HEK293T (cell line): ENCODE data around the gene COG8.

ENCODE experiments used
- CTCF ChIA-PET: fragments of 350-600 bp; formaldehyde crosslinking; extraction: SDS; loops from one replicate; lab custom pipeline; 2021; ENCODE audit warnings: antibody characterized with exemption, inconsistent platforms; lab: Yijun Ruan, JAX
- POLR2A ChIA-PET: fragments of 350-600 bp; formaldehyde crosslinking; extraction: SDS; loops from one replicate; lab custom pipeline; 2020; ENCODE audit warnings: antibody characterized with exemption, inconsistent platforms; lab: Yijun Ruan, JAX
- DNase-seq: peaks from one replicate; pipeline ENCODE4 v3.0.0; 2012; ENCODE audit warnings: mixed read lengths; ENCODE audit errors: extremely low spot score
- ARNT ChIP-seq: fragments of 450-650 bp; IDR thresholded peaks from 2 replicates; pipeline ENCODE4 v1.6.1; 2017; ENCODE audit warnings: mild to moderate bottlenecking
- BHLHE40 ChIP-seq: fragments of 450-650 bp; IDR thresholded peaks from 2 replicates; pipeline ENCODE4 v1.6.1; 2016; ENCODE audit warnings: mild to moderate bottlenecking, moderate library complexity, borderline replicate concordance
- CTBP1 ChIP-seq: fragments of 450-650 bp; IDR thresholded peaks from 2 replicates; pipeline ENCODE4 v1.6.1; 2016; ENCODE audit warnings: borderline replicate concordance
- ELF4 ChIP-seq: fragments of 450-650 bp; IDR thresholded peaks from 2 replicates; pipeline ENCODE4 v1.6.1; 2017; ENCODE audit warnings: antibody characterized with exemption
- FOXA1 ChIP-seq: fragments of 450-650 bp; IDR thresholded peaks from 2 replicates; pipeline ENCODE4 v1.6.1; 2016; ENCODE audit warnings: mild to moderate bottlenecking
- FOXK2 ChIP-seq: fragments of 450-650 bp; IDR thresholded peaks from 2 replicates; pipeline ENCODE4 v1.6.1; 2016; ENCODE audit warnings: mild to moderate bottlenecking
- FOXM1 ChIP-seq: fragments of 450-650 bp; IDR thresholded peaks from 2 replicates; pipeline ENCODE4 v1.6.1; 2017; ENCODE audit warnings: mild to moderate bottlenecking, borderline replicate concordance
- HDGF ChIP-seq: fragments of 450-650 bp; IDR thresholded peaks from 2 replicates; pipeline ENCODE4 v1.6.1; 2017; ENCODE audit warnings: antibody characterized with exemption, borderline replicate concordance
- L3MBTL2 ChIP-seq: fragments of 450-650 bp; conservative IDR thresholded peaks from 2 replicates; pipeline ENCODE4 v1.6.1; 2016; ENCODE audit warnings: mild to moderate bottlenecking
- LEF1 ChIP-seq: fragments of 450-650 bp; IDR thresholded peaks from 2 replicates; pipeline ENCODE4 v1.6.1; 2017; ENCODE audit warnings: mild to moderate bottlenecking, borderline replicate concordance
- NFRKB ChIP-seq: fragments of 450-650 bp; IDR thresholded peaks from 2 replicates; pipeline ENCODE4 v1.6.1; 2016; ENCODE audit warnings: mild to moderate bottlenecking, moderate library complexity
- PKNOX1 ChIP-seq: fragments of 450-650 bp; IDR thresholded peaks from 2 replicates; pipeline ENCODE4 v1.6.1; 2016
- SP1 ChIP-seq: fragments of 450-650 bp; IDR thresholded peaks from 2 replicates; pipeline ENCODE4 v1.6.1; 2017
- SUZ12 ChIP-seq: fragments of 450-650 bp; IDR thresholded peaks from 2 replicates; pipeline ENCODE4 v1.6.1; 2016; ENCODE audit warnings: mild to moderate bottlenecking
- TARDBP ChIP-seq: fragments of 450-650 bp; IDR thresholded peaks from 2 replicates; pipeline ENCODE4 v1.6.1; 2016
- ZNF384 ChIP-seq: fragments of 450-650 bp; IDR thresholded peaks from 2 replicates; pipeline ENCODE4 v1.6.1; 2016

Gene COG8

GRCh38 chr16:69286941-69287713 lies 52.2 kb downstream of the COG8 start:
- TF ChIP-seq HDGF (no peak), ZNF384 (0 out of 2 replicates have a peak, but pooled peaks have one; percentile 28), ELF4 (no peak)
- POLR2A ChIA-PET, result no interaction called here
- peak; percentile 22 for DNase-seq
- CTCF ChIA-PET, result interaction anchor here (0.6 to 1.6 kb wide), 3 partner anchors 76 to 137 kb away, joined by 3 to 9 read pairs (median 3); no protein-coding TSS in a partner anchor

- POLR2A ChIA-PET, result interaction anchor here (0.7 to 1.2 kb wide), 2 partner anchors 97 to 98 kb away, joined by 3 to 4 read pairs; partner anchors contain the start of gene SNTB2
- DNase-seq, result no peak
- no peak for TF ChIP-seq NFRKB
- TF ChIP-seq SP1, result no peak
- TF ChIP-seq L3MBTL2, result no peak
- TF ChIP-seq LEF1, result no peak
- no peak for TF ChIP-seq FOXM1
- TF ChIP-seq ZNF384, result no peak
- no peak for TF ChIP-seq SUZ12
- no peak for TF ChIP-seq HDGF
- TF ChIP-seq CTBP1, result no peak
- TF ChIP-seq ARNT, result no peak
- no peak for TF ChIP-seq FOXA1
- TF ChIP-seq PKNOX1, result no peak
- TF ChIP-seq BHLHE40, result no peak
- no peak for TF ChIP-seq ELF4
- no peak for TF ChIP-seq FOXK2
- no peak for TF ChIP-seq TARDBP
- CTCF ChIA-PET, result interaction anchor here (0.6 to 1.6 kb wide), 5 partner anchors 9 to 636 kb away, joined by 3 to 9 read pairs (median 3); no protein-coding TSS in a partner anchor
Observed at GRCh38 chr16:69285240-69285639, 54.1 kb downstream of the COG8 start.

GRCh38 chr16:69283851-69284250 lies 55.5 kb downstream of the COG8 start:
- CTCF ChIA-PET, result interaction anchor here (1.0 kb wide), 1 partner anchor 133 kb away, joined by 8 read pairs; no protein-coding TSS in a partner anchor
- POLR2A ChIA-PET, result no interaction called here
- DNase-seq, result no peak
- TF ChIP-seq ZNF384 (no peak), ELF4 (no peak), L3MBTL2 (no peak), FOXA1 (no peak), BHLHE40 (no peak), FOXK2 (no peak), TARDBP (no peak), FOXM1 (no peak), SUZ12 (no peak)

GRCh38 chr16:69277413-69277812 lies 62.0 kb downstream of the COG8 start:
- ChIA-PET POLR2A (no interaction called here), CTCF (no interaction called here)
- TF ChIP-seq ZNF384 (no peak), FOXA1 (no peak), LEF1 (no peak), TARDBP (no peak), SUZ12 (no peak), L3MBTL2 (no peak), NFRKB (no peak), CTBP1 (no peak), BHLHE40 (no peak), ARNT (no peak), ELF4 (no peak), FOXK2 (no peak), FOXM1 (no peak), SP1 (no peak), PKNOX1 (no peak), HDGF (no peak)
- no peak for DNase-seq
